Measurements from ENCODE around the gene COL10A1. TPM values are rescaled to one million over a fixed set of nuclear protein-coding genes. Genes with fewer than 3 reads are reported as not detected.
A peak's percentile ranks its signal among the peaks of the same experiment; 100 is the strongest.

COL10A1 gene
- total RNA-seq, 3 donors from 2014 or later = not detected

DNA sequence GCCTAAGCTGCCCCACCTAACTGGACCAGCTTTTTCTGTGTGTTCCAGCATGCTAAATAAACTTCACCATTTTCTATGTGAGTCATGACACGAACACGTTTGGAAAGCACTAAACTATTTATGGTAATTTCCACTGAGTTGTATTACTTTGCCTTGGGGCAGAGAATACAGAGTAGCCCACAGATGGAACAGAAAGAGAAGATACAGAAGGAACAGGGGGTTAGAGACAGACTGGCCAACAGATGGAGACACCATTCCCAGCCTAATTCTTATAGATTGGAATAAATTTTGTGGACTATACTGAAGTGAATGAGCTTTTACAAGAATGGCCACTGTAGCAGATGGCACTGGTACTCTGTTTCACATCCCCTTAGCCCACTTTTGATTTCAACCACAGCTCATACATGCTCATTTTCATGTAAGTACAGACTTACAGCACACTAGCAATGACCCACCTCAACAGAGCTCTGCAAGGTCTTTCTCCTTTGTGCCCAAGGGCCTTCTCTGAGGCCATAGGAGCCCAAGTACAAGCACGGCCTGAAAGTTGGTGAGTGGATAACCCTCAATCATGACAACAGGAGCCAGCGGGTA is 38.4 kb downstream of the COL10A1 start:
- ATAC-seq (peak; percentile 61), DNase-seq (no peak)
- intact Hi-C loops (cut with DNase I, micrococcal nuclease) = no loop called here
- Histone ChIP-seq H3K4me3 (no peak overlapping the region), H3K4me1 (ENCODE audit: low read depth) (no peaks in the 10 kb centered on the region), H3K36me3 (ENCODE audit: low read depth) (no peaks in the 10 kb centered on the region), H3K9me3 (no peaks in the 10 kb centered on the region)
- no peak for TF ChIP-seq CTCF (IDR thresholded peaks at IDR 0.05)

- Histone ChIP-seq H3K4me3 (no peak overlapping the region), H3K4me1 (ENCODE audit: low read depth) (no peaks in the 10 kb centered on the region), H3K9me3 (no peaks in the 10 kb centered on the region), H3K36me3 (ENCODE audit: low read depth) (no peaks in the 10 kb centered on the region)
- intact Hi-C loops (cut with DNase I, micrococcal nuclease) = no loop called here
- DNase-seq (no peak), ATAC-seq (no peak)
- TF ChIP-seq CTCF (IDR thresholded peaks at IDR 0.05) = no peak
Measured at GRCh38 chr6:116084284-116084683, 41.6 kb downstream of the COL10A1 start.

GRCh38 chr6:116083052-116083451 is 42.9 kb downstream of the COL10A1 start:
- H3K36me3 ChIP-seq (ENCODE audit: low read depth) = no peaks in the 10 kb centered on the region
- TF ChIP-seq CTCF (IDR thresholded peaks at IDR 0.05) = no peak
- no peaks in the 10 kb centered on the region for H3K4me1 ChIP-seq (ENCODE audit: low read depth)
- no peak overlapping the region for H3K4me3 ChIP-seq
- intact Hi-C loops (cut with DNase I, micrococcal nuclease) = no loop called here
- H3K9me3 ChIP-seq = no peaks in the 10 kb centered on the region
- DNase-seq (no peak), ATAC-seq (no peak)

DNA sequence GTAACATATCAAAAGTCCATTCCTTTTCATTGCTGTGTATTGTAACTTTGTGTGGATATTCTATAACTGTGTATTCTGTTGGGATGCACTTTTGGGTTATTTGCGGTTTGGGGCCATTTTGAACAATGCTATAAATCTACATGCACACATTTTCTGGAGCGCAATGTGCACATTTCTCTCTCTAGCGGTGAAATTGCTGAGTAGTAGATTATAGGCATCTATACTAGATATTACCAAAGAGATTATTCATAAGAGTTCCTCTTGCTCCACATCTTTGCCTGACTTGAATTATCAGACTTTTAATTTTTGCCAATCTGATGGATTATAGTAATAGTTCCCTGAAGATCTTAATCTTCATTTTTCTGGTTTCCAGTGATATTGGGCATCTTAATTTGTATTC is 47.0 kb downstream of the COL10A1 start:
- no peak for ATAC-seq
- intact Hi-C loops (cut with DNase I, micrococcal nuclease) = no loop called here
- TF ChIP-seq CTCF (IDR thresholded peaks at IDR 0.05) = no peak
- no peak for DNase-seq
- H3K4me3 ChIP-seq = no peak overlapping the region
- H3K36me3 ChIP-seq (ENCODE audit: low read depth) = no peaks in the 10 kb centered on the region
- no peaks in the 10 kb centered on the region for H3K9me3 ChIP-seq
- no peaks in the 10 kb centered on the region for H3K4me1 ChIP-seq (ENCODE audit: low read depth)

DNA sequence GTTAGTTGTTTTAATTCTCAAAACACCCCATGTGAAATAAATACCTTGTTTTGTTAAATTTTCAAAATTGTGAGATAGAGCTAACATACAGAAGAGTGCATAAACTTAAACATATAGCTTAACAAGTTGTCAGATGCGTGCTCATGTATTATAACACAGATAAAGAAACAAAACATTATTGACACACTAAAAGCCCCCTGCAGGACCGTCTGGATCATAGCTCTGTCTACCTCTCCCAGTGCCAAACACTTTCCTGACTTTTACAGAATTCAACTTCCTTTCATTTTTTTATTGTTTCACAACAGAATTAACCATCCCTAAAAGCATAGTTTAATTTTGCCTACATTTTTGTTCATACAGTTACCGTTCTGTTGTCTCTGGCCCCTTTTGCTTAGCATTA is 47.4 kb downstream of the COL10A1 start:
- Histone ChIP-seq H3K4me3 (no peak overlapping the region), H3K9me3 (no peaks in the 10 kb centered on the region), H3K36me3 (ENCODE audit: low read depth) (no peaks in the 10 kb centered on the region), H3K4me1 (ENCODE audit: low read depth) (no peaks in the 10 kb centered on the region)
- DNase-seq (no peak), ATAC-seq (no peak)
- TF ChIP-seq CTCF (IDR thresholded peaks at IDR 0.05) = no peak
- intact Hi-C loops (cut with DNase I, micrococcal nuclease) = no loop called here
